HG02763 (cell line): Measurements from ENCODE around the gene CUTA.

Experiments
- ATAC-seq: cut with Tn5 transposase; IDR thresholded peaks from one replicate; pipeline ENCODE4 v1.9.1; 2021; ENCODE audit warnings: mild to moderate bottlenecking, moderate library complexity; ENCODE audit not compliant: unreplicated experiment

The CUTA gene

GRCh38 chr6:33424855-33425667 is 7.2 kb upstream of the CUTA start:
- ATAC-seq, result no peak

- ATAC-seq, result no peak
Observed at GRCh38 chr6:33423777-33424176, 5.9 kb upstream of the CUTA start.

DNA sequence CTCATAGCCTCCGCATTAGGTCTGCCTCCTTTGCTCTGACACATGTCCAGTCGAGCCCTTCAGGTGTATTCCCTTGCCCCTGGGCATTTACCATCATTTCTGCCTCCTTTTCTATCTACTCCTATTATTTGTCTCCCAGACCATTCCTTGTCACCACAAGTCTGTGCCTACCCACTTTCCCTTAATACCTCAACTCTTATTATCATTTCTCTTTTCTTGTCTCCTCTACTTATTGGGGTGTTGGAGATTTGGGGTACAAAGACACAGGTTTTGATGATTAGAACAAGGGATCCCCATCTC is 3.4 kb upstream of the CUTA start:
- ATAC-seq, result no peak

- no peak for ATAC-seq
Observed at GRCh38 chr6:33420491-33421343, 2.8 kb upstream of the CUTA start.

- ATAC-seq, result no peak
Observed at GRCh38 chr6:33419580-33420490, 1.9 kb upstream of the CUTA start, which contains the start of gene SYNGAP1. TSS of gene SYNGAP1 (plus strand) at chr6:33420065. CDS start at chr6:33420265, 200 bp downstream.

GRCh38 chr6:33418690-33419291 is 884 bp upstream of the CUTA start:
- no peak for ATAC-seq

- no peak for ATAC-seq
Observed at GRCh38 chr6:33417128-33417902, 592 bp downstream of the CUTA start.

DNA sequence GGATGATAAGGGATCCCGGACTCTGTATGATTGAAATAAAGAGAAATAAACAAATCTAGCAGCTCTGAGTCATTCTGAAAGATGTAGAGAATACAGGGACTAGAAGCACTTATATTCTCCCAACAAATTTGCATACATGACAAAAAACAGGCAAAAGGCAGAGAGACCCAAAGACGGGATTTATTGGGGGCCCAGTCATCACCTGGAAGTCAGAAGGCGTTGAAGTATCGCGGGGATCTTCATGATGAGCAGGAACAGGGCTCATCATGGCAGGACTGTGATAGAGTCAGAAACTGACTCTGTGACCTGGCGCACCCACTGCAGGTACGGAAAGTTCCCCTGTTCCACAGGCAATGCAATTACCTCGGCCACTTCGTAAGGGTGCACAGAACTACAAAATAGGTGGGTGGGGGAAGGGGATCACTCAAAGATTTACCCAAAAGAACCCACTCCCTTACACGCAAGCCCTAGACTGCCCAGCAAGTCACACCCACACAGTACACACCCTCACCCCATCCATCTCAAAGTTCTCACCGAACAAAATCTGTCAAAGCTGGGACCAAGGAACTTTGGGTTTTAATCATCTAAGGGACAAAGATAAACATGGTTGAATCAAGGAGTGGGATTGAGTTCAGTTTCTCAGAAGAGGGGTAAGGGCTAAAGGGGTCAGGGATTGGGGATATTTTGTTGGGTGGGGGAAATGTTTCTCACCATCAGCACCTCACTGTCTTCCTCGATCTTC is 1.4 kb downstream of the CUTA start:
- ATAC-seq, result no peak

DNA sequence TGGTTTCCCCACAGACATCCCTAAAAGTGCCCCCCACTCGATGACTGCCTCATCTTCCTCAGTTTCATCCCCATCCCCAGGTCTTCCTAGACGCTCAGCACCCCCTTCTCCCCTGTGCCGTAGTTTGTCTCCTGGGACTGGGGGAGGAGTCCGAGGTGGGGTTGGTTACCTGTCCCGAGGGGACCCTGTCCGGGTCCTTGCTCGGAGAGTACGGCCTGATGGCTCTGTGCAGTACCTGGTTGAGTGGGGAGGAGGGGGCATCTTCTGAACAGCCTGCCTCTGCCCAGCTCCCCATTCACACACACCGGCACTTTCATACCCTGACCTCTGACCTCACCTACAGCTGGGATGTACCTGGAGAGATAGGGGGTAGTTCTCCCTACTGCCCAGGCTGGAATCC is 2.1 kb downstream of the CUTA start:
- ATAC-seq, result no peak

GRCh38 chr6:33414592-33415271 is 3.2 kb downstream of the CUTA start:
- no peak for ATAC-seq

DNA sequence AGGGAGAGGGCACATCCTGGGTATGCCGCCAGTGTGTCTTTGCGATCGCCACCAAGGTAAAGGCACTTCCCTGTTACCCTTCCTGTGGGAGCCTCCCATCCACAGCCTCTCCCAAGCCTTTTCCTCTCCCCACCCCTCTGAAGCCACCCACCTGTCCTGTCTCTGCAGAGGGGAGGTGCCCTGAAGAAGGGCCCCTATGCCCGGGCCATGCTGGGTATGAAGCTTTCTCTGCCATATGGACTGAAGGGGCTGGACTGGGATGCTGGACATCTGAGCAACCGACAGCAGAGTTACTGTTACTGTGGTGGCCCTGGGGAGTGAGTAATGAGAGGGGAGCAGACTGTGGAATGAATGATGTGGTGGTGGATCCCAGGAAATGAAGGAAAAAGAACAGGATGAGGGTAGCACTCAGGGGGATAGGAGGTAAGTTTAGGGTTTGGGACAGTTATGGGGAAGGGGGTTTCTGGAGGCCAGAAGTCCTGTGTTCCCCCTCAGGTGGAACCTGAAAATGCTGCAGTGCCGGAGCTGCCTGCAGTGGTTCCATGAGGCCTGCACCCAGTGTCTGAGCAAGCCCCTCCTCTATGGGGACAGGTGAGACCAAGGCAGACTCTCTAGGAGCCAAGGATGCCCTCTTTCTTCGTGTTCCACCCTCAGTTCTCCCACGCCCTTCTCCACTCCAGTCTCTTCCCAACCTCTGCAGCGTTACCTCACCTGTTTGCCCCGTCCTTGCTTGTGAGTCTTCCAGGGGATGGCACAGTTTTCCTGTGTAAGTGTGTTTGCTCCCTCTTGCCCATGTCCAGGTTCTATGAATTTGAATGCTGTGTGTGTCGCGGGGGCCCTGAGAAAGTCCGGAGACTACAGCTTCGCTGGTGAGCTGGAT is 4.4 kb downstream of the CUTA start:
- no peak for ATAC-seq

GRCh38 chr6:33412140-33413009 is 5.5 kb downstream of the CUTA start:
- ATAC-seq, result no peak

GRCh38 chr6:33411632-33412005 is 6.3 kb downstream of the CUTA start:
- ATAC-seq, result no peak

DNA sequence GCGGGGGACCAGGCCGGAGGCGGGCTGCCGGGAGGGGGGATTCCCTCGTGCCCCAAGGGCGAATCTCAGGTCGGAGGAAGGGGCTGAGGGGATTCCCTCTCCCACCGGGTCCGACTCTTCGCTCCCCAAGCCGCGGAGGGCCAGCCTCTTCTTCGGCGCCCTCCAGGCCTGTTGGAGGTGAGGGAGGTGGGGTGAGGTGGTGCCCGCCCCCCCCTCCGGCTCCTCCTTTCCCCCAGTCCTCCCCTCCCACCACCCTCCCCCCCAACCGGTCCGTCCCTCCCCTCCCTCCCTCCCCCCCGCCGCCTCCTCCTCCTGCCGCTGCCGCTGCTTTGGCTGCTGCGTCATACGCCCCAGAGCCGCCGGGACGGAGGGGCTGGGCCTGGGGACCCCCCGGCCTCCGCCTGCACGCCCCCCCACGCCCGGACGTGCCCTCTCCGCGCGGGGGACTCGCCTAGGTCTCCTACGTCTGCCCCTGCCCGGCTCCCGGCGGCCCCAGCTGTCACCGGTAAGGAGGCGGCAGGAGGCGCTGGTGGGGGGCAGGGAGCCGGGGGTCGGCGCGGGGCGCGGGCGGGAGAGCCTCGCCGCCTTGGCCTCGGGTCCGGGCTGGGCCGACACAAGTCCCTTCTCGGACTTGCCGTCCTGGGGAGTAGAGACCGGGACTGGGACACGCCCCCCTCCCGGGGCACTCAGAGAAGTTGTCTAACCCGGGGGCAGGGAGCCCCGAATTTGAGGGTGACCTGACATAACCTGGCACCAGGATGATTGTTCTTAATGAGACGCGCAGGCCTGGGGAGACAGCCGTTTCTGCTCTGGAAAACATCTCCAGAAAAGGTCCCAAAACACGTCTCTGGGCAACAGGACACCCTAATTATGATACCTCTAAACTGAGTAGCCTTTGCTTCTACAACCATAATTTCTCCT is 6.9 kb downstream of the CUTA start, which contains the start of gene PHF1:
PHF1 (plus strand) TSS at position 304 of the 921 bp plus-strand sequence. CDS start 1,250 bp downstream, outside the sequence.
- peak; percentile 25 for ATAC-seq

DNA sequence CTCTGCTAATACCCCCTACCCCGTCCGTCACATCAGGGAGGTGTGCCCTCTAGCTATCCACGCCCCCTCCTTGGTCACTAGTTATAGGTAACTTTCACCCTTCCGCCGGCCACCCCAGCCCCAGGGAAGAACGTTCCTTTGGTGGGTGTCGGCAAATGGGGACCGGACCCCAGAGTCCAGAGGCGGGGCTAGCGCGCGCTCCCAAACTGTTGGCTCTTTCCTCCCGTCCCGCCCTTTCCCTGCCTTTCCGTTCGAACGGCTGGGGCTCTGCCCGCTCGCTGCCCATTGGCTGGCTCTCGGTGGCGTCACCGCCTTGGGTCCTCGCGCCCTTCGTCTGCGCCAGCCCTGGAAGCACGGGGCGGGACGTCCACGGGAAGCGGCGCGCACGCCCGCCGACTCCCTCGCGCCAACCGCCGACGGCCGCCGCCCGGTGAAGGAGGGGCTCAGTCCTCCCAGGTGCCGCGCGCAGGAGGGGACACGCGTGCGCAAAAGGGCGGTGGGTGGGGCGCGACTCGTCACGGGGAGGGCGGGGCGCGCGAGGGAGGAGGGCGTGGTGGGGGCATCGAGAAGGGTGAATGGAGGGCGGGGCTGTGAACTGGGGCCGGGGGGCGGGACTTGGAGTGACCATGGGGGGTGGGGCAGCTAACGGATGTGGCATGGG is 7.7 kb downstream of the CUTA start:
- peak; percentile 80 for ATAC-seq
